Measurements from ENCODE around the gene EIF4E2. TPM values are rescaled to one million over a fixed set of nuclear protein-coding genes. Genes with fewer than 3 reads are reported as not detected.

Gene EIF4E2
- total RNA-seq, 2 experiments from 2014 or later: 51.7 to 55.7 TPM

Other genes with a start within 250 kb of the EIF4E2 start
- gene ALPP, start 171.9 kb upstream of the EIF4E2 start, total RNA-seq: not detected
- not detected for gene ALPG, start 143.8 kb upstream of the EIF4E2 start, total RNA-seq
- not detected for gene ALPI, start 94.5 kb upstream of the EIF4E2 start, total RNA-seq
- under 1 TPM in 1 of 2 experiments, not detected in 1; 0.10 TPM for gene ECEL1, start 62.9 kb upstream of the EIF4E2 start, total RNA-seq
- gene PRSS56, start 30.3 kb upstream of the EIF4E2 start, total RNA-seq: not detected
- gene CHRND, start 24.5 kb upstream of the EIF4E2 start, total RNA-seq: not detected
- gene CHRNG, start 11.0 kb upstream of the EIF4E2 start, total RNA-seq: not detected
- 1 to 10 TPM; 5.8 to 7.2 TPM for gene TIGD1, start 132 bp upstream of the EIF4E2 start, total RNA-seq
- 1 to 10 TPM in 1 of 2 experiments, under 1 TPM in 1; 0.61 to 1.2 TPM for gene EFHD1, start 82.9 kb downstream of the EIF4E2 start, total RNA-seq
- gene GIGYF2, start 146.6 kb downstream of the EIF4E2 start, total RNA-seq: 10 to 100 TPM; 50.0 to 51.4 TPM
- not detected for gene KCNJ13, start 225.9 kb downstream of the EIF4E2 start, total RNA-seq

Measured in activated CD4-positive, alpha-beta memory T cell treated with anti-CD3 and anti-CD28 coated beads for 36 hours (primary cell).